ENCODE measurements around the gene PIEZO2.

The PIEZO2 gene

DNA sequence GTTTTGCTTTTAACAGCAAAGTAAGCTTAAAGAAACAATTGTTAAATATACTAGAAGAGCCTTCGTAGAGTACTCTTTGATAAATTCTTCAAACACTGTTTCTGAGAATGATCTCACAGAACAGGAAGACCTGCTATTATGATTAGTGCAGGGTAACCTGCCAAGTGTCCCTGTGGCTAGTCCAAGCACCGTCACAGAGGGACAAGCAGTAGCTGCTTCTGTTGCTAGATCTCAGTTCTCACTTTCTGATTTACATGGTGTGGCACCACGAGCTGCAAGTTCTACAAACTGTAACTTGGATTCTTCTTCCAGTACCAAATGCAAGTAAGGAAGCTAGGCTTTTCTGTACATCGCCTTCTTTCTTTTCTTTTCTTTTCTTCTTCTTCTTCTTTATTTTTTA, 121.5 kb downstream of the PIEZO2 start:
- no peak for DNase-seq (ENCODE audit: low spot score)

DNA sequence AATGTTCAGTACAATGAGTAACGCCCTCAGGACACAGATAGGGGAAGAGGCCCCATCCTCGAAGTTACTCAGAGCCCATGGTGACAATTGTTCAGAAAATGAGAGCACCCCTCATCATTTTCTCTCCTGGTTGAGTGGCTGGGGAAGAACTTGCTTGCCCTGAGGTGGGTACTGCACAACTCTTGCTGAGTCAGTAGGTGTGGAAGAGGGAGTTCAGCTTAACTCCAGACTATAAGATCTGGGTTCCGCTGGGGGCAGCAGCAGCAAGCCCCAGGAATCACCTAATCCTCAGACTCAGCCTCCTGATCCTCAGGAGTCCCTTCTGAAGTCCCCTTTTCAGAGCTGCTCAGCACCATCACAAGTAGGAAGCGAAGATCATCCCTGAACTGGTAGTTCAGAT, 123.7 kb downstream of the PIEZO2 start:
- DNase-seq (ENCODE audit: low spot score) = no peak

DNA sequence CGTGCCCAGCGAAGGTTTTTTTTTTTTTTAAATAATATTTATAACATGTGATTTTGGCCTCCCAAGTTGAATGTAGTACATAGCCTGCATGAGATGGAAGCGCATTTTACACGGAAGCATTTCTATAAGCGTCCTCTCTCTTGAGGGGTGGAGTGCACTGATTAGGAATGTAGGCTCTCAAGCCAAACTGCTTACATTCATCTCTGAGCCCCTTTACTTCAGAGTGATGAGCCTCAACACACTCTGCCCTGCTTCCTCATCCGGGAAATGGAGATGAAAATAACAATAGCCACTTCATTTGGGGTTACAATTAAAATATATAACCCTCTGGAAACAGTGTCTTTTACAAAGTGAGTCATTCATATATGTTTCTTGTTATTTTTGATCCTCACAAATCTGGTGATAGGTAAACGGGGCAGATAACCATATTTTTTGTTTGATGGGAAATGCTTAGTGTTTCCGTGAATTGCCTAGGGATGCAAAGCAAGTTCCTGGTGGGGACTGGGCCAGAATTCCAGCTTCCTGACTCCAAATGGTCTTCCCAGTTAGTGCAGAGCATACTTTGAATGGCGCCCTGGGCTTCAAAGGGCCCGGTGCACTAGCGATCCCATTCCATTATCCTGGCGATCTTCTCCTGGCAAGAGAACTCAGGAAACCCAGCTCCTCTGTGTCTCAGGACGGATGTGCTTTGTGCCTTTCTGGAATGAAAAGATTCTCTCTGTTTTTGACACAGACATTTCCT, 124.3 kb downstream of the PIEZO2 start:
- no peak for DNase-seq (ENCODE audit: low spot score)

- no peak for DNase-seq (ENCODE audit: low spot score)
These were observed 127.9 kb downstream of the PIEZO2 start for GRCh38 chr18:11021477-11021876.

GRCh38 chr18:11020877-11021414, 128.4 kb downstream of the PIEZO2 start:
- DNase-seq (ENCODE audit: low spot score) = no peak

DNA sequence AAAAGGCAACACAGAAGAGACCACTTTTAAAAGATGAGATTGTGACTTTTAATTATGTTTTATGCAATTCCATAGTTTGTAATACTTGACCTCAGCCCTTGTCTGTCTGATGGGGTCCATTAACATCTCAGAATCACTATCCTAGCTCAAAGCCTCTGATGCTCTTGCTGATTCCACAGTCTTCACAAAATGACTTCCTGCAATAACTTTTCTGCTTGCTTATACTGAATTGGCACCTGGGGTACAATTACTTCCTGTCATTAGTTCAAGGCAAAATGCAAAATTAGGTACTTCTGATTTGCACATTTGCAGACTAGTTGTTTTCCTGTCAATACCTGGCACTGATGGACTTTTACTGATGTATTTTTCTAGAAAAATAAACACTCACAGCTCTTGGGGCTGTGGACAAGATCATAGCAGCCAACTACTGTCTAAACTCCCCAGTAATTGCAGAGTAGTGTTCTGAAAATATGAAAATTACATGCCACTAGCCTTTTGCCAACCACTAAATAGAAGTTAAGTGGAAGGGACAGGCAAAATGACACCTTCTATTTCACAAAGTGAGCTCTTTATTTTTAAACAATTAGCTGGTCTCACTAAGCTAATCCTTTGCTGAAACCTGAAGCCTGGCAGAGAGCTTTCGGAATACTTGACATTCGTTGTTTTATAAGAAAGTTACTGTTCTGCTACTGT, 129.1 kb downstream of the PIEZO2 start:
- no peak for DNase-seq (ENCODE audit: low spot score)

DNA sequence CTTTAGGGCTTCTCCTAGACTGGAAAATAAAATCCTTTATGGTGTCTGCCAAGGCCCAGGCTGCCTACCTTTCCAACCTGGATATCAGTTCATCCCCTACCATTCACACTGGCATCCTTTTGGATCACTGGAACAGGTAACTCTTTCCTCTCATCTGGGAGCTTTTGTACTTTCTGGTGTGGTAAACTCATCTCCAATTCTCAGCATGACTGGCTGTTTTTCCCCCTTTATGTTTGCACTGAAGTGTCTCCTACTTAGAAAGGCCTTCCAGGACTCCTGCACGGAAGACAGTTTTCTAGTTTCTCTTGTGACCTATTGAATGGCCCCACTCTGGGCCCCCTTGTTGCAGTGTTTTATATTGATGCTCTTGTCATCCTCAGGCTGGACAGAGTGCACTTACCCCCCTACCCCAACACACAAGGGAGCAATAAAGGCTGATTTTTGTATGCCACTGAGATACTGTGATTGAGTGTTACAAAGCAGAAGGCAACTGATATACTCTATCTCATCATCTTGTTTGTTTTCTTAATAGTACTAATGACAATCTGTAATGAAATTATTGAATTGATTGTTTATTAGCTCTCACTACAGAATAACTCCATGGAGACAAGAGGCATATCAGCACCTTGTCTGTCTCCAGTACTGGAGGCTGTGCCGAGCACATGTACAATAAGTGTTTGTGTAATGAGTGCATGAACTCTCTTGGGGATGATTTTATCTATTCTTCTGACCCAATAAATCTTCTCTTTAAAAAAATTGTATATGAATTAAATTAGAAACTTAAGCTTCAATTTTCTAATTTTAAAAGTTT, 129.9 kb downstream of the PIEZO2 start:
- DNase-seq (ENCODE audit: low spot score) = no peak

- DNase-seq (ENCODE audit: low spot score) = no peak
These were observed 139.5 kb downstream of the PIEZO2 start for GRCh38 chr18:11009869-11010268.

GRCh38 chr18:11009147-11009546, 140.2 kb downstream of the PIEZO2 start:
- DNase-seq (ENCODE audit: low spot score) = no peak

DNA sequence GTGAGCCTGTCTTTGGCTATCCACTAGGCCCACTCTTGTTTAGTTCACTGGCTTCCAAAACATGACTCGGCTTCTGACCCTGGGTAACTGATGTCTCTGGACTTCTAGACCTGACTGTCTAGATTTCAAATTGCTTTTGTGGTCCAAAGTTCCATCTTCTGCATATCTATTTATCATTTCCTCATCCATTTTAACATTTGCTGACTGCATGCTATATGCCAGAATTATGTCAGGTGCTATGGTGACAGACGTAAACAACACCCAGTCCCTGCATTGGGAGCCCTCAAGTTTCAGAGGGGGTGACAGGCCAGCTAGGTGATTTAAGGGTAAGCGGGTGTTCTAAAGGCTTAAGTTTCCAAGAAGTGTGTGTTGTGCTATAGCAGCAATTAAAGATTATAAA, 140.9 kb downstream of the PIEZO2 start:
- DNase-seq (ENCODE audit: low spot score) = no peak

- no peak for DNase-seq (ENCODE audit: low spot score)
These were observed 143.8 kb downstream of the PIEZO2 start for GRCh38 chr18:11005528-11005927.

- DNase-seq (ENCODE audit: low spot score) = no peak
These were observed 144.4 kb downstream of the PIEZO2 start for GRCh38 chr18:11004951-11005350.

GRCh38 chr18:11004294-11004693, 145.1 kb downstream of the PIEZO2 start:
- no peak for DNase-seq (ENCODE audit: low spot score)

DNA sequence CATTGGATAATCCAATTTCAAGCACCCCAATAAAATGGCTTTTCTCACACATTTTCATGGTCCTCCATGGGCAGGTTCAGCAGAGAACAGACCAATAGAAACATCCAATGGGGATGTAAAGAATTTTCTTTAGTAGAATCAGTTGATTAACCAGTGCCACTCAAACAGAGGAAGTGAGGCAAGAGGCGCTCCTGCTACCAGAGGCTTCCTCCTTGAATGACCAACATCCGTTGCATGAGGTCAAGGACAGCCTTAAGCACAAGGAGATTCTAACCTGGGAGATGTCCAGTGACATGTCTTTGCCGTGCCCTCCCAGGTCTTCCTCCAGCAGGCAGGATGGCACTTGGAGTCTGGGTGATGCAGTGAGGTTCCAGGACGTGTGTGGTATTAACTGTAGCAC, 146.6 kb downstream of the PIEZO2 start:
- DNase-seq (ENCODE audit: low spot score) = no peak

GRCh38 chr18:11002277-11002676, 147.1 kb downstream of the PIEZO2 start:
- no peak for DNase-seq (ENCODE audit: low spot score)

DNA sequence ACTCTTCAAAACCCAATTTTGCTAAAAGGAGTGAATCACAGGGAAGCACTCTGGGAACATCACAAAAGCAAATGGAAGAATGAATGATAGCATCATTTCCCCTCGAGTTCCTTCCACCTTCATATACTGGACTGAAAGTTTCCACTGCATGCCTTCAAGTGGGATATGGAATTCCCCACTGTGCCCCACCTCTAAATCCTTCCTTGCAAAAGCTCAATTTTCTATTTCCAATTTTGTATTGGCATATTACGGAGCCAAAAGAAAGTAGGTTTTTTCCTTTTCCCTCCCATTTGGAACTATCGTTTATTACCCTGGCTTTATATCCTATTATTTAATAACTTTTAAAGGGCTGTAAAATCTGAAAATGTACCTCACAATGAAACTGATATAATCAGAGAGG, 149.3 kb downstream of the PIEZO2 start:
- DNase-seq (ENCODE audit: low spot score) = no peak

- DNase-seq (ENCODE audit: low spot score) = no peak
These were observed 151.5 kb downstream of the PIEZO2 start for GRCh38 chr18:10997885-10998284.

GRCh38 chr18:10995550-10995949, 153.8 kb downstream of the PIEZO2 start:
- DNase-seq (ENCODE audit: low spot score) = no peak

DNA sequence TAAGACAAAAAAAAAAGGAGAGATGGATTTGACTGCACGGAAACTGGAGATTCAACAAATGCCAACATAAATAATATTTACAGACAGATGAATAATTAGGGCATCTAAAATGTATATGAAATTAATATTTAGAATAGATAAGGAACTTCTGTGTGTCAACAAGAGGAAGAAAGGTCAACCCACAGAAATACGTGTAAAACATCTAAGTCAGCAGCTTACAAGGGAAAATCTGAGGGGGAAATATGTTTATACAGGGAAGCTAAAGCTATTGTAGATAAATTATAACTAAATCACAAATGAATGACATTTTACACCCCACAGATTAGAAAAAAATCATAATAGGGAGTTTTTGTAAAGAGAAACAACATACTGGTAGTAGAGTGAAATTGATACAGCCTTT, 159.9 kb downstream of the PIEZO2 start:
- DNase-seq (ENCODE audit: low spot score) = no peak

GRCh38 chr18:10985689-10986088, 163.7 kb downstream of the PIEZO2 start:
- no peak for DNase-seq (ENCODE audit: low spot score)

GRCh38 chr18:10979411-10979810, 170.0 kb downstream of the PIEZO2 start:
- no peak for DNase-seq (ENCODE audit: low spot score)

- no peak for DNase-seq (ENCODE audit: low spot score)
These were observed 172.3 kb downstream of the PIEZO2 start for GRCh38 chr18:10977042-10977441.

Measured in germinal center (tissue), 1 donor.